HG02642 (cell line): ENCODE data around the gene PRKCB.
"Not testable (repeated sequence)": the region's sequence is repeated elsewhere in the genome, so short reads cannot be mapped to it uniquely, and the experiment has no call there.

ENCODE experiments used
- ATAC-seq: cut with Tn5 transposase; IDR thresholded peaks from one replicate; pipeline ENCODE4 v1.9.1; 2021; ENCODE audit warnings: mild to moderate bottlenecking; ENCODE audit not compliant: unreplicated experiment, poor library complexity

Gene PRKCB

DNA sequence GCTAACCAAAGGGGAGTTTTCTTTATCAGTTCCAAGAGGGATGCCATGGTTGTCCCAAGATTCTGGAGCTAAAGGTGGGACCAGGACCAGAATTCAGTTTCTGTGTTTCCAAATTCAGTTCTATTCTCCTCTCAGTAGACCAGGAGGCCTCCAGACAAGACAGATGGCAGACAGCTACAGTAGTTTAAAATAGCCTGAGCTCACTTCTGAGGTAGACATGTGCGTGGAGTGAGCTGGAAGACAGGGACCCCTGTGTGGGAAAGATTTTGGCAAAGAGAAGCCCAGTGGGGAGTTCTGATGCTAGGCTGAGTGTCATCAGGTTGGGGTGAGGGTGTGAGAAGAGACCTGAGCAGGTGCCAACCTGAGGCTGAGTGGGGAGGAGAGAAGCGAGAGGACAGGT is 95.4 kb downstream of the PRKCB start:
- ATAC-seq, result no peak

DNA sequence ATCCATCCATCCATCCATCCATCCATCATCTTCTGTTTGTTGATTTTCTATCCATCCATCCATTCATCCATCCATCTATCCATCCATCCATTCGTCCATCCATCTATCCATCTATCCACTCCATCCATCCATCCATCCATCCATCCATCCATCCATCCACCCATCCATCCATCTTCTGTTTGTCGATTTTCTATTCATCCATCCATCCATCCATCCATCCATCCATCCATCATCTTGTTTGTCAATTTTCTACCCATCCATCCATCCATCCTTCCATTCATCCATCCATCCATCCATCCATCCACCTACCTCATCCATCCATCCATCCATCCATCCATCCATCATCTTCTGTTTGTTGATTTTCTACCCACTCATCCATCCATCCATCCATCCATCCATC is 97.9 kb downstream of the PRKCB start:
- ATAC-seq, result not testable (repeated sequence)

DNA sequence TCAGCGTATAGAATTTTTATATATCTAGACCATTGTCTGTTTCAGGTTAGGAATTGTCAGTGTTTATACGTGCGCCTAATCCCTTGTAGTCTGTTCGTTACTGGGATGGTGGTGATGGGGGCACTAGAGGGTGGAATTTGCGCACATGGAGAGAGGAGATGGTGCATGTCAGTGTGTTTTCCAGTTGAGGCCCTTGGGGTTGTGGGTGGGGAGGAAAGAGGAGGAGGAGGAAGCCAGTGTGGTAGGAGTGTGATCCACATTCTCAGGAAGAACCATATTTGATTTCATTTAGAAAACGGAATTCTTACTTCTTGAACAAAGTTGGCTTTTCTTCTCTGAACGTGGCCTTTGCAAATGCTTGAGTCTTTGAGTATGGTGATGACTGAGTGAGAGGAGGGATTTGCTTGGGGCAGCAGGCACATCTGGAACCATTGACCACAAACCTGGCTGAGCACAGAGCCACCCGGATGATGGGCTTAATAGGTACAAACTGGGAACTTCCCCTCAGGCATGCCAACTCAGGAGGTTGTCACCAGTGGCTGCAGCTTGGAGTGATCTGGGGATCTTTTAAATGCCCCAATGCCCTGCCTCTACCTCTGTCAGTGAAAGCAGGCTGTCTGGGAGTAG is 98.9 kb downstream of the PRKCB start:
- no peak for ATAC-seq

DNA sequence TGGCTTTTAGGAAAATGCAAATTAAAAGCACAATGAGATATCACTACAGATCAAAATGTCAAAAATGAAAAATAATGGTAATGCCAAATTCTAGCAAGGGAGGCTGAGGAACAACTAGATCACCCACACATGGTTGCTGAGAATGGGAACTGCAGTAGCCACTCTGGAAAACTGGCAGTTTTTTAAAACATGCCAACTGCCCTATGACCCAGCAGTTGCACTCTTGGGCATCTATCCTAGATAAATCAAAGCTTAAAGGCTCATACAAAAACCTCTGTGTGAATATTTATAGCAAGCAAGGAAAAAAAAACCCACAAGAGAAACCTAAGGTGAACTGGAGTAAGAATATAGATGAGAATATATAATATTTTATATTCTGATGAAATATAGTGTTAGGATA is 104.3 kb downstream of the PRKCB start:
- ATAC-seq, result no peak

DNA sequence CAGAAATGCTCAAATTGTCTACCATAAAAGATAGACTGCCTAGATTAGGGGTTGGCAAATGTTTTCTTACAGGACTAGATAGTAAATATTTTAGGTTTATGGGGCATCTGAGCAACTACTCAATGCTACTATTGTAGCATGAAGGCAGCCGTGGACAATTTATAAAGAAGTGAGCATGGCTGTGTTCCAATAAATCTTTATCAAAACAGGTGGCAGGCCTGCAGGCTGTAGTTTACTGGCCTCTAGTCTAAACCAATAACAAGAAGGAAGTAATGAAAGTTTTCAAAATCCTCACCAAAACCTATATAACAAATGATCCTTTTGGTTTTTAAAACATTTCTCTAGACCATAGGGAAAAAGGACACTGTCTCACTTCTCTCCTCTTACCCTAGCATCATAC is 105.2 kb downstream of the PRKCB start:
- ATAC-seq, result no peak

DNA sequence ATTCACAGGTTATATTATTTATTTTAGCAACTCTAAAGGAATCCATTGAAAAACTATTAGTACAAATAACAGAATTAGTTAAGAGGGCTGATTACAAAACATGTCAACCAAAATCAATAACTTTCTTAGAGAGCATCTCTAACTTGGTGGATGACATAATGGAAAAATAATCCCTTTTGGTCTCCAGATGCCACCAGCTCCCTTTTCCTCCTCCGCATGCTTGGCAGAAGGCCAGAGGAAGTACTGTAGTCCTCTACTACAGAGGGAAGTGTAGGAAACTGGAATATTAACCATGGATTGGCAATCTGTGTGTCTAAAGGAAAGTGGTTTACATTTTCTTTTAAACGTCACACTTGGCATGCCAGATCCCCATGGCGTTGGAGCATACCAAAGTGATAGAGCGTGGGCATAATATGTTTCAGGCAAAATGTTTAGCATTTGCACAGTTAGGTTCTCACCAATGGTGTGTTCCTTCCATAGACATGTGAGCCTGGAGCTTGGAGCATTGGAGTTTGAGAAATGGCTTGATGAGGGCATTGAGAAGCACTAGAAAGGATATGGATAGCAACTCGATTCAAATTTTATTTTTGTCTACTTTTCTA is 106.3 kb downstream of the PRKCB start:
- no peak for ATAC-seq

DNA sequence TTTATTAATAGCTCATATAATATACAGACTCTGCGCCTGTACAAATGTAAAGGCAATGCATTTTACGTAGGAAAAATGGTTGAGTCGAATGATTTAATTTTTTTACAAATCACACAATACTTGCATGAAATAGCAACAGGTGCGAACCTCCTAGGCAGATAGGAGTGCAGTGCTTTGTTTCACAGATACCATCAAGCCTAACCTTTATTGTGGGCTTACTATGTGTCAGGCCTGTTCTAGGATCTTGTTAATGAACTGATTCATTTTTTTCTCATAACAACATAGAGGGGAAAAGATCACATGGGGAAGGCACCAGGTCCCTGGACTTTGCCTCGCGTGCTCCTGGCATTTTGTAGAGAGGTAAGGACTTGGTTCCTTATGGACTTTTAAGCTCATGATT is 107.8 kb downstream of the PRKCB start:
- no peak for ATAC-seq

DNA sequence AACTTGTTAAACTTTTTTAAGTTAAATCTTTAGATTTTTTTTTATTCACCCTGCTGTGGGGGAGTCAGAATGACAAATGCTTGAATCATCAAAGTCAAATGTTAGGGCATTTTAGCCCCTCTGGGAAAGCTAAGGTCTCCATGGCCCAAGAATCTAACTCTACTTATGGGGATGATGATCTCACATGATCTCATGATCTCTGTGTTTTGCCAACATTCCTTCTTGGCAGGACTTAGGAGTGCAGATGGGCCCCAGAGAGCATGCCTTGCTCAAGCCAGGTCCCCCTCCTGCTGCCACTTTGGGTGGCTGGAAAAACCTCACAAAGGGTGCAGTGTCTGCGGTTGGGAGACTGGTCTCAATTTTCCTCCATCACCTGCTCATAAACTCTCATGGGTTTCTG is 108.6 kb downstream of the PRKCB start:
- ATAC-seq, result no peak

DNA sequence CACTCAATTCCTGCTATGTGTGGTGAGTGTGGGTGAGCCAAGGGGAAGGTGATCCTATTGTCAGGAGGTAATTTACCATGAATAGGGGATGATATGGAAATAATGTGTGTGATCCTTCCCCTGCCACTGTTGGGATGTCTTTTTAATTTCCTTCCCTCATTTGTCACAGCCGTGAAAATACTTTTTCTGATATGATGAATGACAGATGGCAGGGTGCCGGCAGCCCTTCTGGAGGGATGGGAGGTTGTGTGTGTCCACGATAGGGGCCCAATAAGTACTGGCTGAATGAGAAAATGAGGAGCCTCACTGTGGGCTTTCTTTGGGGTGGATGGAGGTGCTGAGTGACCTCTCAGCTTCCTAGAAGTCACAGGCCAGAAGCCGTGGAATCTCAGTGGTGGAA is 109.5 kb downstream of the PRKCB start:
- ATAC-seq, result no peak

DNA sequence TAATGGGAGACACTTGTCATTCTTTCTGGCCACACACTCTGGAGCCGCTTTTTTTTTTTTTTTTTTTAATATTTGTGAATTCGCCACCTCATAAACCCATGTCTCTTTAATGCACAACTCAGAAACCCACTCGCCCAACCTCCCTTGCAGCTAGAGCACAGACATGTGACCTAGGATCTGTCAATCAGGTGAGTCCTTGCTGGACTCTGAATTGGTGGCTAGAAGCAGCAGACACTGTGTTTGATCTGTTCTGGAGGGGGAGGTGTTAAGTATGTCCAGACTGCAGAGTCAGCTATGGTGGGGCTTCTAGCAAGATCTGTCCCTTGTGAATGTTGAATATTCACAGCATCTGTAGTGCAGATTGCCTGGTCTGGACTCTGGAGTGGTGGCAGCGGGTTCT is 112.1 kb downstream of the PRKCB start:
- ATAC-seq, result no peak

DNA sequence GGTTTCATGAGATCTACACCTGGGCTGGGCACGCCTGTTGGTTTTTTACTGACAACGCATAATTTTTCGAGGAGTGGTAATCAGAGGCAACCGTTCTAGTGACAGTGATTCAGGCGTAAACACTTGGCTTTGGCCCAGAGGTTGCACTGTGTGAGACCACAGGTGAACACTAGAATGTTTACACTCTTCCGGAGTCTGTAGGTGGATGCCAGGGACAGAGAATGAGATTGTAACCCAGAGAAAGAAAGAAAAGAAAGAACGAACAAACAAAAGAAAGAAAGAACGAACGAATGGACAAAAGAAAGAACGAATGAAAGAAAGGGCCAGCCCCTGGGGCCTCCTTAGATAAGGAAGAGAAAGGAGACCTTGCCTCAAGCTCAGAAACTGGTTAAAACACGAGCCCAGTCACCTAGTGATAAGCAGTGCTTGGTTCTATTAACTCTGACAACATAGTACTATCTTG is 113.2 kb downstream of the PRKCB start:
- no peak for ATAC-seq

DNA sequence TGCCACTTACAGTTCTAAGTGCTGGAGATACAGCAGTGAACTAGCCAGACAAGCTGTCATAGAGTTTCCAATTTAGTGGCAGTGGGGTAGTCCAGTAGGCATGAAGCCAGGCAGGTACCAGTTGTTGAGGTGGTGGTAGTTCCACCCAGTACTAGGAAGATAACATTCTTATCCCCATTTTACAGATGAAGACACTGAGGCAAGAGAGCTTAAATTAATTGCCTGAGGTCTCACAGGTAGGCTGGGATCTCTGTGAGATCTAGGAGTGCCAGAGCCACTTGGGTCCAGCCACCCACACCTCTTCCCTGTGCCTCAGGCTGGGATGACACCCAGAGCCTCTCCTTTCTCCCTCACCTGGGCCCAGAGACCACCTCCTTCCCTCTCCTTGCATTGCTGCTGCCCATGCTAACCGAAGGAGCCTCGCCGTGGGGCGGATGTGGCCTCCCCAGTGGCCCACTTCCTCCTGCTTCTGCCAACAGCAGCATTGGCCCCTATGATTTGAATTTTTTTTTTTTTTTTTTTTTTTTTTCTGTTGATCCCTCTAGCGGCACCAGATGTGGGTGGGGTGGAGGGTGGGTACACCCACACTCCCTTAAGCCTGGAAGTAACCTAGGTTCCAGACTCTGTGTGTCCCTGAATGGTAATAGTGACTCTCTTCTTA is 114.0 kb downstream of the PRKCB start:
- ATAC-seq, result peak; percentile 56

DNA sequence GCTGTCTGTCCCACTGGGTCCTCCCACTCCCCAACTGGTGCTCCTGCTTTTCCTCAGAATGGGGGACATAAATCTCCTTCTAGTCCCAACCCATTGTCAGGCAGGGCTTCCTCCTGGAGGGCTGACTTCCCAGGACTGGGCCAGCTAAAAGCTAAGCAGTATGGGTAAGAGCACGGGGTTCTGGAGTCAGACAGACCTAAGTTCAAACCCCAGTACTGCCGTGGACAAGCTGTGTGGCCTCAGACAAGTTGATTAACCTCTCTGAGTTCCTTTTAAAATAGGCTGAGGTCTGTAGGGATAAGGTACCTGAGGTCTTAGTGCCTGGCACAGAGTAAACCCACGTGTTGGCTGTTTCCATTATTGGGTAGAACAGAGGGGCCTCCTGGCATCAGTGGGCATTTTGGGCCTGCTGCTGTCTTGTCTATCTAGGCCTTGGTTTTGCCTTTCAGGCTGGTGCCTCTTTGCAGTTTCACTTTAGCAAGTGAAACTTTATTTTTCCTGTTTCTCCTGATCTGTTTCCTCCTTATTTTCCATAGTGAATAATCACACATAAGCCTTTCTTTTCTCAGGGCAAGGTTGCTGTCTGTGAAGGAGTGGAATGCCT is 114.6 kb downstream of the PRKCB start:
- ATAC-seq, result no peak

DNA sequence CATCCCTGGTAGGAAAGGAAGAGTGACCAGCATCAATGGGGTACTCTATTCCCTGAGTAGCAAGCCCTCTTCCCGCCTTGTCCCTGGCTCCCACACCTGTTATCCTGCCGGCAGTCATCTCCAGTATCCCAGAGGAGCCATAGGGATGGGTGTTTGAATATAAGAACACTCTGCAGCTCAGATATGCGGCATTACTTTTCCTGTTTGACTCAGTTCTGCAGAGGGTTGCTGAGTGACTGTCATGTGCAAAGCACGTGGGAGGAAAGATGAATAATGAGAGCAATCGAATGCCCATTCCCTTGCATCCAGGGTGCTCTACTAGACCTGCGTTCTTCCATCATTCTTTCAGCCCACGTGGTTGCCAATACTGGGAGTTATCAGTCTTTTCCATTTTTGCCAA is 115.1 kb downstream of the PRKCB start:
- no peak for ATAC-seq

DNA sequence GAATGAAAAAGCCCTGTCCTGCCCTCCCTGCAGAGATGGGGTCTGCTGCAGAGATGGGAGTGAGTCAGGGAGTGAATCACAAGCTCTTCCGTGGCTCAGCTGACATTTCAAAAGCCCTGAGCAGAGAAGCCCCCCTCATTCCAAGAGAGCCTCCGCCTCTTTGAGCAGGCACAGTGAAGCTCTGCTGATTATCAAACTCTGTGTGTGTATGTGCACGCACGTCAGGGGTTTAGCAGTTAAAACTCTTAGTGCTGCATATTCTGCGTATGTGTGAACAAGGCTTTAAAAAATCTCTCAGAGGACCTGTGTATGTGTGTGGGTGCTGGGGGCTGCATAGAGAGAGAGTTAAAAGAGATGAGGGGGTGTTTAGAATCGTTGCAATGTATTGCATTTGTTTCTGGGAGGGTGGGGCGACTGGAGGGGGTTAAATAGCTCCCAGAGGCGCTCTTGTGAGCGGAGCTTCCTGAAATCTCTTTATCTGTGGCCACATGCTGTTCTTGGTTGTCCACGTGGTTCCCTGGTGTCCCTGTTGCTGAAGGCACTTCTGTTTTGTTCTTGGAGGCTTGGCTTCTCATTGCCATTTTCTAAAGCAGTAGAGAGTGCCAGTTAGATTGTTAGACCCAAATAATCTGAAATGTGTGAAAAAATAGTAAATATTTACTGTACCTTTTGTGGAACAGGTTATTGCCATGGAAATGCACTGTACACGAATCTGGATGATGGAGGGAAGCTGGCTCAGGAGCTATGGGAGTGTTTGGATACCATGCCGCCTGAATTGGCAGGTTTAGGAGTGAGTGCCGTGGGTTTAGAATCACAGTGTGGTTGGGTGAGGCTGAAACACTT is 116.6 kb downstream of the PRKCB start:
- no peak for ATAC-seq

DNA sequence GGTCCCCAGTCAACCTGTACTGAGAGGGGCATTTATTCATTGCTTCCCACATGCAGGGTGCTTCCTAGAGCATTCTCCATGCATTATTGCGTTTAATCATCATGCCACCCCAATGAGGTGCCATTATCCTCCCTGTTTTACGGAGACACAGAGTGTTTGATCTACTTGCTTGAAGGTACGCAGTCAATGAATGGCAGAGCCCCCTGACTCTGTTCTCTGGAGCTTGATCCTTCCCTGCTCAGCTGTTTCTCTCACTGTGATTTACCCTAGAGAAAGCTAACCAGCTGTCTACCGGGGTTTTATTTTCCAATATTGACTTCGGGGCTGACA is 117.2 kb downstream of the PRKCB start:
- no peak for ATAC-seq

DNA sequence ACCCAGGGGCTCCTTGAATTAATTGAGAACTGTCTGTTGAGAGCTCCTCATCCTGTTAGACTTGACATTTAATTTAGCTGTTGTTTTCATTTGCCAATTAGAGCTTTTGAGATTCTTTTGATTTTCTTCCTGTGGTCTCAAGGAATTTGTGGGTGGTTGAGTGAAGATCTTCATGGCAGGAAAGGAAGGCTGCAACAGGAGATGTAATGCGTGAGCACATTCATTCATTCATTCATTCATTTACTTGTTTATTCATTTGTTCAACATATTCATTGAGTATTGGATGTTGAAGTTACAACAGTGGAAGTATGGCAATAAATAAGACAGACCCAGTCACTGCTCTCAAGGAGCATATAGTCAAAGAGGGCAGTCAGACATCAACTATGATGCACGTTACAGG is 117.7 kb downstream of the PRKCB start:
- ATAC-seq, result no peak

DNA sequence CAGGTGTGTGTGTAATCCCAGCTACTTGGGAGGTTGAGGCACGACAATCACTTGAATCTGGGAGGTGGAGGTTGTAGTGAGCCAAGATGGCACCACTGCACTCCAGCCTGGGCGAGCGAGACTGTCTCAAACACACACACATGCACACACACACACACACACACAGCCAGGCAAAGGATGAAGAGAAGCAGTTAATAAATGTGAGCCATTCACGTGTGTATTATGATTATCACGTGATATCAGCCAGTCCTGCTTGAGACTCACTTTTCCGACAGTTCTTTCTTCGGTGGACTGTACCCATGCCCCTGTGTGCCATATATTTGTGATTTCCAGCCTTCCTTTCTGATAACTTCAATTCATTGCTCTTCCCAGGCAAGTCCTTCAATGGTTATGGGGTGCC is 119.3 kb downstream of the PRKCB start:
- no peak for ATAC-seq

DNA sequence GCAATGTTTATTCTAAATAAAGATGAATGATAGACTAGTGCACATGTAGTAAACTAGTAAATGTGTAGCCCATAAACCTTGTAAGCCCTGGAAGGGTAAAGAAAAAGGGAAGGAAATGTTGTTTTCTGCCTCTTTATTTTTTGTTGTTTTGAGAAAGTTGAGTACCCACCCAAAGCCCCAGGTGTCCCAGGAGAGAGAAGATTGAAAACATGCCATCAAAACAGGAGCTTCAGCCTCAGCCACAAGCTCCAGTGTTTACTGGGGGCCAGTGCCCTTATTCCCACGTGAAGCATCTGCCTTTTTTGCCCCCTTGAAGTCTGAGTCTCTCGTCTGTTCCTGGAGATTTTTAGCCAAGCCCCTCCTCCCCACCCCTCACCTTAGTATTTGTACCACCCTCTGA is 121.5 kb downstream of the PRKCB start:
- no peak for ATAC-seq

DNA sequence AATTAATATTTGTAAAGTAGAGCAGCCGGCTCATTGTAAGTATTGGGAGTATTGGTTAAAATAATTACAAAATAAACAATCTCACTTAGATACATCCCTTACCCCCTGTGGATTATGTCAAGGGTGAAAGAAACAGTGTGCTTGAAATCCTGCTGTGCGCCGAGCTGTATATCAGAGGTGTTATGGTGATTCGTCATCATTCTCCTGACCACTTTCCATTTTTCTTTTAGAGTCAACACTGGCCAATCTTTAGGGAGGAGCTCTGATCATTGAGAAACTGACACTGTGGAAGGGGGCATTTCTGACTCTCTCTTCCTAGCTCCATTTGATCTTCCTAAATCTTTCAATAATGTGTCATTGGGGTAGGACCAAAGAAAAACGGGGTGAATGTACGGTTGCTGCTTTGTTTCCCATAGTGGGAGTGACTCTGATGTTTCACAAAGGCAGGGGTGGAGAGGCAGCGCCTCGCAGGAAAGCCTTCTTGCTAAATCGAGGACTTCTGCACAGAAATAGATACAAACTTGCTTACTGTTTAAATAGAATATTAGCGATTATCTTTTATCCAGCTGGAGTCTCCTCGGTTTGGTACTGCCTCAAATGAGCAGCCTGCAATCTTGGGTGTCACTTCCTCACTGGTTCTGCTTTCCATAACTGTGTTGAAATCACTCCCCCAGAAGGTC is 123.4 kb downstream of the PRKCB start:
- ATAC-seq, result no peak
